Measurements from ENCODE around the gene PPP2R3C.
"Not testable (repeated sequence)": the region's sequence is repeated elsewhere in the genome, so short reads cannot be mapped to it uniquely, and the experiment has no call there.

The PPP2R3C gene

DNA sequence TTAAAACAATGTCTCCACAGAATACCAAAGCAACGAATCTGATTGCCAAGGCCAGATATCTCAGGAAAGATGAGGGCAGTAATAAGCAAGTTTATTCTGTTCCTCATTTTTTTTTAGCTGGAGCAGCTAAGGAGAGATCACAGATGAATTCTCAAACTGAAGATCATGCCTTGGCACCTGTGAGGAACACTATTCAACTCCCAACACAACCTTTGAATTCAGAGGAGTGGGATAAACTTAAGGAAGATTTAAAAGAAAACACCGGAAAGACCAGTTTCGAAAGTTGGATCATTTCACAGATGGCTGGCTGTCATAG lies 1.6 kb upstream of the PPP2R3C start:
- DNase-seq: no peak

DNA sequence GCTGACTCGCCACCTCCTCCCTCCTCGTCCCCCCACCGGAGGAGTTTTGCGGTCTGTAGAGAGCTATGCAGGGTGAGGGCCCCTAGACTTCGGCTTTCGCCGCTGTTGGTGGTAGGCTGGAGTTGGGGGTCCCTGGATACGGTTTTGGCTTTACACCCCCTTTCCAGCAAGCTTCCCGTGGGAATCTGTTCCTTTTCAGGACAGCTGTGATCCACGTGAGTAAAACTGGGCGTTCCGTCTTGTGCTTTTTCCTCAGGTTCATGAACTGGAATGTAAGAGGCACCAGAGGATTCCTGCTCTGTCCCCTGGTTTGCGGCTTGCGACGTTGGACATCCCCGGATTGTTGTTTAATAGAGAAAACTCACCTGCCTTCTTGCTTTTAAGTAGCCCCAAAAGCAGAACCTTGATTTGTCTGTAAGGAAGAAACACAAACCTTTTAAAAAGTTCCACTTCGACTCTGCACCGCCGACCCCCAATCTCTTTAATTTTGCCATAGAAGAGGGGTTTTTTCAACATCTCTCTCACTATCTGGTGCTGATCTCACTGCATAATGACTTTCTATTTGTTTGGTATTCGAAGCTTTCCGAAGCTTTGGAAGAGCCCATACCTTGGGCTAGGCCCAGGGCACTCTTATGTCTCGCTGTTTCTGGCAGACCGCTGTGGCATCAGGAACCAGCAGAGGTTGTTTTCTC lies 1.1 kb upstream of the PPP2R3C start:
- DNase-seq: peak; percentile 97

GRCh38 chr14:35121026-35121886 lies 534 bp downstream of the PPP2R3C start:
- no peak for DNase-seq

- no peak for DNase-seq
Observed at GRCh38 chr14:35117112-35117511, 4.7 kb downstream of the PPP2R3C start.

GRCh38 chr14:35116242-35116641 lies 5.5 kb downstream of the PPP2R3C start:
- DNase-seq: no peak

DNA sequence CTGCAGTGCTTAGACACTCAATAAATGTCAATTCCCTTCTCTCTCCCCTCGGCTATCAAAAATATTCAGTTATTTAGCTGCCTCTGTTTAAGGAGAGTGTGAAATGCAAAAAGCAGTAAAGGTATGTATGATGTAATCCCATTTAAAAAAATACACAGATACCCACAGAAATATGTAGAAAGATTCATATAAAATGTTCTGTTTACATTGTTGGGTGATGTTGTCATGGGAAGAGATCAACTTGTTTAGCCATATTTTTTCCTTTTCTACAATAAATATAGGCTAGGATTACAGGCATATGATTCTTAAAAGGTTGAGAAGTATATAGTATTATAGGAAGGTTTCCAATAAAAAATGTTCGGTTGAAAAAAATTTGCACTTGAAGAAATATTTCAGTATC lies 7.8 kb downstream of the PPP2R3C start:
- DNase-seq: no peak

DNA sequence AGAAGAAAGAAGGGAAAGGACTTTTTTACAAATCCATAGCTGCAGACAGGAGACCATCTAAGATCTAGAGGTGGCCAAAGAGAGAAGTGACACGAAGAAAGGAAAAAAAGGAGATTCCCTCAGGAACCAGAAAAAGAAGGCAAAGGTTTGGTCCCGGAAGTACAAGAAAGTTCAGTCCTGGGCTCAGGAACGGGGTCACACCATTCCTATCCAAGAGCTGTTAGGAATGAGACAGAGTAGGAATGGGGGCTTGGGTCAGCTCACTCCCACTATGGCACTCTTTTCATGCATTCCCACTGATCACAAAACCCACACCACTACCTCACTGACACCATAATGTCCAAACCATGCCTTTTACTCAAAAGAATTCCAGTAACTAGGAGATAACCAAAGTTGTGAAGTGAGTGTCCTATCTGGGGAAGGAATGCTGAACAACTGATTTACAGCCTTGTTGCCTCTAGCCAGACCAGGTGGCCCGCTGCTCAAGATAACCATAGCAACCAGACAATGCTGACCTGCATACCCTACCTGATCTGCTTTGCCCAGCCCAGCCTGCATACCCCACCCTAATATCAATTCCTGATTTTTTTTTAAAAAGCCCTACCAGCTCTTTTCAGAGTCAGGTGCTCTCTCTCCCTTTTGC lies 8.4 kb downstream of the PPP2R3C start:
- no peak for DNase-seq

- no peak for DNase-seq
Observed at GRCh38 chr14:35112641-35113040, 9.1 kb downstream of the PPP2R3C start.

- DNase-seq: no peak
Observed at GRCh38 chr14:35107866-35108265, 13.9 kb downstream of the PPP2R3C start.

- not testable (repeated sequence) for DNase-seq
Observed at GRCh38 chr14:35094645-35095044, 27.1 kb downstream of the PPP2R3C start.

- DNase-seq: no peak
Observed at GRCh38 chr14:35088514-35088913, 33.3 kb downstream of the PPP2R3C start.

DNA sequence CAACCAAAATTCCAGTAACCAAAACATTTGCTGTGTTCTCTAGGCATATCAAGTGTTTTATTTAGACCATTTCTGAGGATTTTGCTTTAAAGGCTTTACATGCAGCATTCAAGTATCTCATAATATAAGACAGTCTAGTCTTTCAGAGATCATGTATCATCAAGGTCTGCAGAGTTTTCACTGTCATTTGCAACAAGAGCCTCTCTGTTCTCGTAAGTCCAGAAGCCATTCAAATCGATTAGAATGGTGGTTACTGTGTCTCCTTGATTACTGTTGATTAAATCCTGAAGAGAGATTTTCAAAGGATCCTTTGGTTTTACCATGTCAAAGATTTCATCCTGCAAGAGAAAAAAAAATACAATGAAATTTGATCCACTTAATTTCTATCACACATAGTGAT lies 36.3 kb downstream of the PPP2R3C start:
- no peak for DNase-seq

DNA sequence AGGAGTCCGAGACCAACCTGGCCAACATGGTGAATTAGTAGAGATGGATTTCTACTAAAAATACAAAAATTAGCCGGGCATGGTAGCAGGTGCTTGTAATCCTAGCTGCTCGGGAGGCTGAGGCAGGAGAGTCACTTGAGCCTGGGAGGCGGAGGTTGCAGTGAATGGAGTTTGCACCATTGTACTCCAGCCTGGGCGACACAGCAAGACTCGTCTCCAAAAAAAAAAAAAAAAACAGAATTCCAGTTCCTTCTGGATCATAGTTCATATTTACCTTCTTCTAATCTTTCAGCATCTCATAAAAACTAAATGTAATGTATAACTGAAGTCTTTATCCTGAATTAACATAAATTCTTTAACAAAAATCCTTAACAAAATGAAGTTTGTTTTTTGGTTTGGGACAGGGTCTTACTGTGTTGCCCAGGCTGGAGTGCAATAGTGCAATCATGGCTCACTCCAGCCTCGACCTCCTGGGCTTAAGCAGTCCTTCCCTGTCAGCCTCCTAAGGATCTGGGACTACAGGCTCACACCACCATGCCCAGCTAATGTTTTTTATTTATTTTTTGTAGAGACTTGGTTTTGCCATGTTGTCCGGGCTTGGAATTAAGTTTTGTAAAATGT lies 38.1 kb downstream of the PPP2R3C start:
- DNase-seq: no peak

DNA sequence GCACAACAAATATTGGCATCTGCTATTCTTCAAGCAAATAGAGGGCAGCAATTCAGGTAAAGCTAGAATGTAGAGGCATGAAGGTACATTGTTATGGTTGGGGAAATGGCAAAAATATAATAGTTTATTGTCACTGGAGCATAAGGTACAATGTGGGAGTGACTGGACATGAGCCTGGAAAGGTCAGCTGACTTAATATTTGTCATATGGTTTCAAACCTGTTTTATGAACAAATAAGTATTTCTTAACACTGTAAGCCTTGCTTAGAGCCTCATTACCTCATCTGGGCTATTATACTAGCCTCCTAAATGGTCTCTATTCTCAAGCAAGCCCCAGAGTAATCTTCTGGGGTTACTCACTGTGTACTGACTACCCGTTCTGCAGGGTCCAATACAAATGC lies 42.0 kb downstream of the PPP2R3C start:
- DNase-seq: no peak

DNA sequence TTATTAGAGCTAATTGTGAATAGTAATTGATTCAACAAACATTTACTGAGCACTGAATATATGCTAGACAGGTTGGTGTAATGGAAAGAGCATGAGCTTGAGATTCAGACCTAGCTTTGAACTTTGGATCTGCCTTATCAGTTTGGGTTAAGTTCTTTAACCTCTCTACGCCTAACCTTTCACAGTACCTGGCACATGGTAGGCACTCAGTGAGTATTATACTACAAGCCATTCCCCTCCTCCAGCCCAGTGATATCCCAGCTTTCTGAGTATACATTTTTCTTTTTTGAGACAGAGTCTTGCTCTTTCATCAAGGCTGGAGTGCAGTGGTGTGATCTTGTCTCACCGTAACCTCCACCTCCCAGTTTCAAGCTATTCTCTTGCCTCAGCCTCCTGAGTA lies 43.7 kb downstream of the PPP2R3C start:
- no peak for DNase-seq

- peak; percentile 41 for DNase-seq
Observed at GRCh38 chr14:35073486-35073885, 48.3 kb downstream of the PPP2R3C start.

GRCh38 chr14:35072226-35072625 lies 49.6 kb downstream of the PPP2R3C start:
- no peak for DNase-seq

- DNase-seq: no peak
Observed at GRCh38 chr14:35068238-35069012, 53.4 kb downstream of the PPP2R3C start.

GRCh38 chr14:35065731-35066130 lies 56.1 kb downstream of the PPP2R3C start:
- not testable (repeated sequence) for DNase-seq

GRCh38 chr14:35061113-35061791 lies 60.5 kb downstream of the PPP2R3C start:
- peak; percentile 40 for DNase-seq

- no peak for DNase-seq
Observed at GRCh38 chr14:35052637-35053036, 69.2 kb downstream of the PPP2R3C start.

DNA sequence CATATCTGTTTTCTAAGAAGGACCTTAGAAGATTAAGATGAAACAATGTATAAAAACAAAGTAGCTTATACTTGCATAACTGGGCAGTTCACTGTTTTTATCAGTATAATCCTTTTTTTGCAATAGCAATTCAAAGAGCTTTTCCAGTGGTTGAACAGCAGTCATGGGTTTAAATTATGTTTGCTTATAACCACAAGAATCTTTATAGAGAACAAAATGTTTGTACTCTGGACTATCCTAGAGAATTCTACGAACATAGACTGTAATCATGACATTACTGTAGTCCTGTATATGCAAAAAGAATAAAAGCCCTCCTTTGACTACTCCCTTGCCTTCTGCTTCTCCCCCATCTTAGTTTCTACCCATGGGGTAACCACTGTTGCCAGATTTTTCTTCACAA lies 70.0 kb downstream of the PPP2R3C start:
- DNase-seq: peak; percentile 53

All from NCI-H2029 treated with DMSO at 0.1 percent for 48 hours (cell line).